HEK293 (cell line): ENCODE results near the gene BST1.

ENCODE experiments used
- CTCF ChIP-seq: fragments of 450-650 bp; formaldehyde crosslinking; IDR thresholded peaks from 2 replicates; pipeline ENCODE4 v1.5.1; 2016; ENCODE audit warnings: missing biosample characterization, missing genetic modification characterization
- KLF9 ChIP-seq: fragments of 450-650 bp; formaldehyde crosslinking; IDR thresholded peaks from 2 replicates; pipeline ENCODE4 v1.5.1; 2016; ENCODE audit warnings: missing biosample characterization, missing genetic modification characterization, low read depth
- RBAK ChIP-seq: fragments of 450-650 bp; formaldehyde crosslinking; IDR thresholded peaks from 2 replicates; pipeline ENCODE4 v1.5.1; 2016; ENCODE audit warnings: missing biosample characterization, missing genetic modification characterization
- REST ChIP-seq: fragments of 450-650 bp; formaldehyde crosslinking; IDR thresholded peaks from 2 replicates; pipeline ENCODE4 v1.5.1; 2016; ENCODE audit warnings: missing biosample characterization, missing genetic modification characterization
- SETDB1 ChIP-seq: IDR thresholded peaks from one replicate; pipeline ENCODE4 v1.6.1; 2017; ENCODE audit warnings: mild to moderate bottlenecking, low read length, moderate library complexity, mixed read lengths; ENCODE audit not compliant: insufficient read length
- ZBTB44 ChIP-seq: fragments of 450-650 bp; IDR thresholded peaks from 2 replicates; pipeline ENCODE4 v1.5.1; 2018; ENCODE audit warnings: missing biosample characterization, mild to moderate bottlenecking, missing genetic modification characterization
- ZNF146 ChIP-seq: fragments of 450-650 bp; formaldehyde crosslinking; IDR thresholded peaks from 2 replicates; pipeline ENCODE4 v1.5.1; 2016; ENCODE audit warnings: missing biosample characterization, missing genetic modification characterization
- ZNF16 ChIP-seq: fragments of 450-650 bp; formaldehyde crosslinking; IDR thresholded peaks from 2 replicates; pipeline ENCODE4 v1.5.1; 2016; ENCODE audit warnings: low read depth, missing biosample characterization, missing genetic modification characterization
- ZNF394 ChIP-seq: fragments of 450-650 bp; formaldehyde crosslinking; IDR thresholded peaks from 2 replicates; pipeline ENCODE4 v1.5.1; 2016; ENCODE audit warnings: missing biosample characterization, missing genetic modification characterization, mild to moderate bottlenecking, moderate library complexity, borderline replicate concordance
- ZNF670 ChIP-seq: fragments of 450-650 bp; formaldehyde crosslinking; IDR thresholded peaks from 2 replicates; pipeline ENCODE4 v1.5.1; 2016; ENCODE audit warnings: missing biosample characterization, missing genetic modification characterization, low read depth
- ZNF792 ChIP-seq: fragments of 450-650 bp; formaldehyde crosslinking; IDR thresholded peaks from 2 replicates; pipeline ENCODE4 v1.5.1; 2016; ENCODE audit warnings: missing biosample characterization, missing genetic modification characterization
- ZSCAN16 ChIP-seq: fragments of 450-650 bp; formaldehyde crosslinking; IDR thresholded peaks from 2 replicates; pipeline ENCODE4 v1.5.1; 2016; ENCODE audit warnings: missing biosample characterization, missing genetic modification characterization
- TF ChIP-seq, protein P1 (sequence below): fragments of 450-650 bp; formaldehyde crosslinking; IDR thresholded peaks from 2 replicates; pipeline ENCODE4 v1.5.1; 2016; ENCODE audit warnings: missing biosample characterization, missing genetic modification characterization

DNA sequence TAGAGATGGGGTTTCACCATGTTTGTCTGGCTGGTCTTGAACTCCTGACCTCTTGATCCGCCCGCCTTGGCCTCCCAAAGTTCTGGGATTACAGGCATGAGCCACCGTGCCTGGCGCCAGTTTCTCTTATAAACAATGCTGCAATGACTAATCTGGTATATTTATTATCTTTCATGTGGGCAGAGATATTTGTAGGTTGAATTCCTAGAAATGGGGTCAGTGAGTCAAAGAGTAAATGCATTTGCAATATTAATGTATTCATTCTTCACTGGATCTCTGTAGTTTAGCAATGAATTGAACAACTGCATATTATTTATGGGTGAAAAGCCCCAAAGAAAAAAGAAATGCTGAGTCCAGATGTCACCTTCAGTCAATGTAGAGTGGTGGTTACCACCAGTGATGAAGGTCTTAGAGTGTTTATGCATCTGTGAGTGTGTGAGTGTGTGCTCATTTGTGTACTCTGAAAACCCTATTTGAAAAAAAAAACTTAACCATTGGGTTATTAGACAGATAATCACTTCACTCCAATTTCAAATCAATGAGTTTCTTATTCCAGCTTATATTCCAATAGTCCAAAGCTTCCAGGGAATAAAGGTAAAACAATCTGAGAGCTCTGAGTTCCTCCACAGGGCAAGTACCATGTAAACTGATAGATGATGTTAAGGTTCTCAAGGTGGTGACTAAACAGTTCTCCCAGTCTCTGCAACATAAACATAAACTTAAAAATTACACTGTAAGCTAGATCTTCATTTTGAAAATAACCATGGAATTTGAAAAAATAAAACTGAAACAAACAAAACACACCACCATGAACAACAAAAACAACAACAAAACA, 52.7 kb downstream of the BST1 start:
- TF ChIP-seq CTCF (no peak), ZNF670 (tag by site-specific recombination) (no peak), ZNF16 (tag by site-specific recombination) (no peak), ZNF394 (no peak), ZSCAN16 (tag by site-specific recombination) (no peak), ZNF792 (no peak), ZNF146 (tag by site-specific recombination) (no peak), KLF9 (tag by site-specific recombination) (no peak), REST (tag by site-specific recombination) (no peak), RBAK (tag by site-specific recombination) (no peak), ZBTB44 (no peak), SETDB1 (no peak)
- TF ChIP-seq, protein P1, sequence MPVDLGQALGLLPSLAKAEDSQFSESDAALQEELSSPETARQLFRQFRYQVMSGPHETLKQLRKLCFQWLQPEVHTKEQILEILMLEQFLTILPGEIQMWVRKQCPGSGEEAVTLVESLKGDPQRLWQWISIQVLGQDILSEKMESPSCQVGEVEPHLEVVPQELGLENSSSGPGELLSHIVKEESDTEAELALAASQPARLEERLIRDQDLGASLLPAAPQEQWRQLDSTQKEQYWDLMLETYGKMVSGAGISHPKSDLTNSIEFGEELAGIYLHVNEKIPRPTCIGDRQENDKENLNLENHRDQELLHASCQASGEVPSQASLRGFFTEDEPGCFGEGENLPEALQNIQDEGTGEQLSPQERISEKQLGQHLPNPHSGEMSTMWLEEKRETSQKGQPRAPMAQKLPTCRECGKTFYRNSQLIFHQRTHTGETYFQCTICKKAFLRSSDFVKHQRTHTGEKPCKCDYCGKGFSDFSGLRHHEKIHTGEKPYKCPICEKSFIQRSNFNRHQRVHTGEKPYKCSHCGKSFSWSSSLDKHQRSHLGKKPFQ (tag by site-specific recombination): no peak
